ENCODE data around the gene SLC51A.

DNA sequence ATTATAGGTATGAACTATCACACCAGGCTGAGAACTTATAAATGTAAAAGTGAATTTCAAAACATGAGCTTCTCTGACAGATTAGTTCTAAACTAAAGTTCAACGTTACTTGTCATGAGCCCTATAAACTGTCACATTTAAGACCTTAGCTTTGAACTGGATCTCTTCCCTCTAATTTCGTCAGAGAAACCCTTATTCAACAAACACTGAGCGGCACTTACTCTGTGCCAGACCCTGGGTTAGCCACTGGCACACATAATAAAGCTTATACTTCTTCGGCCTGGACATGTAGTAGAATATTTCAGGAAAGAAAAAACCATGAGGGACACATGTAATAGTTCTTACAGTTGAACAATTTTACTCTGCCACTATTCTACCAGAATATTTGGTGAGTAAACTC, 65.6 kb downstream of the SLC51A start:
- TF ChIP-seq, protein P1, sequence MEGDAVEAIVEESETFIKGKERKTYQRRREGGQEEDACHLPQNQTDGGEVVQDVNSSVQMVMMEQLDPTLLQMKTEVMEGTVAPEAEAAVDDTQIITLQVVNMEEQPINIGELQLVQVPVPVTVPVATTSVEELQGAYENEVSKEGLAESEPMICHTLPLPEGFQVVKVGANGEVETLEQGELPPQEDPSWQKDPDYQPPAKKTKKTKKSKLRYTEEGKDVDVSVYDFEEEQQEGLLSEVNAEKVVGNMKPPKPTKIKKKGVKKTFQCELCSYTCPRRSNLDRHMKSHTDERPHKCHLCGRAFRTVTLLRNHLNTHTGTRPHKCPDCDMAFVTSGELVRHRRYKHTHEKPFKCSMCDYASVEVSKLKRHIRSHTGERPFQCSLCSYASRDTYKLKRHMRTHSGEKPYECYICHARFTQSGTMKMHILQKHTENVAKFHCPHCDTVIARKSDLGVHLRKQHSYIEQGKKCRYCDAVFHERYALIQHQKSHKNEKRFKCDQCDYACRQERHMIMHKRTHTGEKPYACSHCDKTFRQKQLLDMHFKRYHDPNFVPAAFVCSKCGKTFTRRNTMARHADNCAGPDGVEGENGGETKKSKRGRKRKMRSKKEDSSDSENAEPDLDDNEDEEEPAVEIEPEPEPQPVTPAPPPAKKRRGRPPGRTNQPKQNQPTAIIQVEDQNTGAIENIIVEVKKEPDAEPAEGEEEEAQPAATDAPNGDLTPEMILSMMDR (IDR thresholded peaks at IDR 0.05), result no peak
- TF ChIP-seq POLR2AphosphoS5 (IDR thresholded peaks at IDR 0.05) (no peak), EP300 (IDR thresholded peaks at IDR 0.05) (no peak)
